Activated CD8-positive, alpha-beta T cell treated with anti-CD3 and anti-CD28 coated beads for 36 hours (primary cell): ENCODE results near the gene EYS. TPM values are rescaled to one million over a fixed set of nuclear protein-coding genes. Genes with fewer than 3 reads are reported as not detected.

Experiments
- ATAC-seq: fragments of 200-7000 bp; cut with Tn5 transposase; one replicate; pipeline ENCODE4 v1.10.0; 2021; ENCODE audit warnings: mild to moderate bottlenecking, moderate library complexity
- CTCF ChIA-PET: fragments of 350-600 bp; sonication (Branson Sonifier 250); formaldehyde crosslinking; loops from one replicate; lab custom pipeline; 2021; ENCODE audit warnings: antibody characterized with exemption; lab: Charles Lee
- POLR2A ChIA-PET: fragments of 350-600 bp; sonication (Branson Sonifier 250); formaldehyde crosslinking; loops from one replicate; lab custom pipeline; 2021; ENCODE audit warnings: antibody characterized with exemption; lab: Charles Lee
- DNase-seq: peaks from one replicate; pipeline ENCODE4 v3.0.0-alpha.2; 2020
- H3K27ac Mint-ChIP-seq: one replicate; pipeline ENCODE4 v1.8.0; 2021; ENCODE audit warnings: mild to moderate bottlenecking, mixed read lengths
- H3K27me3 Mint-ChIP-seq: one replicate; pipeline ENCODE4 v1.8.0; 2021; ENCODE audit warnings: mixed read lengths
- H3K36me3 Mint-ChIP-seq: one replicate; pipeline ENCODE4 v1.8.0; 2021; ENCODE audit warnings: low read depth, mixed read lengths
- H3K4me1 Mint-ChIP-seq: one replicate; pipeline ENCODE4 v1.8.0; 2021; ENCODE audit warnings: low read depth, mixed read lengths
- H3K4me3 Mint-ChIP-seq: one replicate; pipeline ENCODE4 v1.8.0; 2021; ENCODE audit warnings: mild to moderate bottlenecking, moderate library complexity, mixed read lengths
- H3K9me3 Mint-ChIP-seq: one replicate; pipeline ENCODE4 v1.8.0; 2021; ENCODE audit warnings: mixed read lengths
- CTCF ChIP-seq: fragments of 200-600 bp; IDR thresholded peaks from one replicate; pipeline ENCODE4 v1.8.0; 2022; ENCODE audit warnings: antibody characterized with exemption, mild to moderate bottlenecking
- intact Hi-C: fragments of 100-400 bp; cut with micrococcal nuclease; formaldehyde crosslinking; loops from one replicate; pipeline ENCODE4 v1.10.0; 2022
- total RNA-seq, 2 experiments: library from RNA; stranded (reverse); gene quantifications; one replicate each; pipeline ENCODE4 v1.2.3, GENCODE V29; 2021

The EYS gene
- total RNA-seq, 2 experiments from 2014 or later: not detected

GRCh38 chr6:64602993-64603392 is 1104.0 kb downstream of the EYS start:
- no peak for ATAC-seq
- POLR2A ChIA-PET: no interaction called here
- H3K4me3 Mint-ChIP-seq: no peak overlapping the region
- peaks cover 8% of the 10 kb centered on the region for H3K9me3 Mint-ChIP-seq
- no peak for DNase-seq
- no peak overlapping the region for H3K27ac Mint-ChIP-seq
- CTCF ChIA-PET: no interaction called here
- no peaks in the 10 kb centered on the region for H3K36me3 Mint-ChIP-seq
- no peaks in the 10 kb centered on the region for H3K27me3 Mint-ChIP-seq
- no peak for TF ChIP-seq CTCF
- intact Hi-C loops: no loop called here
- H3K4me1 Mint-ChIP-seq: no peaks in the 10 kb centered on the region

DNA sequence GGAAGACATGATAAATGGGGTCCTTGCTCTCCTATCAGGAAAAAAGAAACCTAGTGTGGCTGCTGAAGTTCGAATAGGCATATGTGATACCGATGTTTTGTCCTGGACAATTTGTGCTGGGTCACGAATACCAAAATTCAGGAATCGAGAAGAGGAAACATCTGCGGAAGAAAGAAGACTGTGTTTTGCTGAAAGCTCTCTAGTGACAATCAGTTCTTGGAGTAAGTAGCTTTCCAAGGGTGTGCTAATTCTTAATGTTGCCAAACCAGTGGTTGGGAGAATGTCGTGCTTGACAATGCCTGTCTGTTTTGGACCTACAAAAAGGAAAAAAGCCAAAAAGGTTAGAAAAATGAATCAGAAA is 1115.4 kb downstream of the EYS start:
- no peak for TF ChIP-seq CTCF
- CTCF ChIA-PET: no interaction called here
- Mint-ChIP-seq H3K4me1 (no peaks in the 10 kb centered on the region), H3K36me3 (no peaks in the 10 kb centered on the region), H3K9me3 (peaks cover 12% of the 10 kb centered on the region), H3K4me3 (no peak overlapping the region), H3K27me3 (no peaks in the 10 kb centered on the region), H3K27ac (no peak overlapping the region)
- intact Hi-C loops: no loop called here
- ATAC-seq (no peak), DNase-seq (no peak)
- POLR2A ChIA-PET: no interaction called here

- ATAC-seq (no peak), DNase-seq (no peak)
- ChIA-PET POLR2A (no interaction called here), CTCF (no interaction called here)
- TF ChIP-seq CTCF: no peak
- intact Hi-C loops: no loop called here
- no peaks in the 10 kb centered on the region for H3K36me3 Mint-ChIP-seq
- H3K4me1 Mint-ChIP-seq: no peaks in the 10 kb centered on the region
- no peaks in the 10 kb centered on the region for H3K27me3 Mint-ChIP-seq
- peaks cover 12% of the 10 kb centered on the region for H3K9me3 Mint-ChIP-seq
- H3K27ac Mint-ChIP-seq: no peak overlapping the region
- no peak overlapping the region for H3K4me3 Mint-ChIP-seq
These were observed 1115.9 kb downstream of the EYS start for GRCh38 chr6:64590965-64591675.

DNA sequence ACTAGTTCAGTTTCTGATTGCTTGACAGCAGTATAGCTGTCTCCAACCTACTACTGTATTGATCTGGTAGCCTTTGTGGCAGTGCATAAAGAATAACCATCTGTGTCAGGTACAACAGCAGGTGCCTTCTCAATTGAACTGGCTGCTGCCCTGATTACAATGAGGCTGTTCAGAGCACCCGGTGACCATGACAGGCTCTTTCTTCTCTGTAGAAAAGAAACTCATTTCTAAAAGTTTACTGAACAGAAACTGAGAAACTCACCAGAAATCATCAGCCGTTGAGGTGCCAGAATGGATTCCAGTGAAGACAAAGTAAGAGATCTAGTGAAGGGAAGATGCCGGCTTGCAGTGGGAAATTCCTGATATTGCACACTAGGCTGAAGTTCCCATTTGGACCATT is 1117.1 kb downstream of the EYS start:
- CTCF ChIA-PET: no interaction called here
- intact Hi-C loops: no loop called here
- Mint-ChIP-seq H3K9me3 (peaks cover 7% of the 10 kb centered on the region), H3K27me3 (no peaks in the 10 kb centered on the region), H3K4me1 (no peaks in the 10 kb centered on the region), H3K36me3 (no peaks in the 10 kb centered on the region), H3K4me3 (no peak overlapping the region), H3K27ac (no peak overlapping the region)
- no peak for ATAC-seq
- no peak for DNase-seq
- TF ChIP-seq CTCF: no peak
- POLR2A ChIA-PET: no interaction called here

- ChIA-PET CTCF (no interaction called here), POLR2A (no interaction called here)
- Mint-ChIP-seq H3K36me3 (no peaks in the 10 kb centered on the region), H3K9me3 (peaks cover 9% of the 10 kb centered on the region), H3K27ac (no peak overlapping the region), H3K4me3 (no peak overlapping the region), H3K4me1 (no peaks in the 10 kb centered on the region), H3K27me3 (no peaks in the 10 kb centered on the region)
- no peak for TF ChIP-seq CTCF
- no peak for ATAC-seq
- DNase-seq: no peak
- intact Hi-C loops: no loop called here
These were observed 1126.7 kb downstream of the EYS start for GRCh38 chr6:64580346-64580745.
